Smooth muscle cell (in vitro differentiated cells): ENCODE results near the gene KCND3. TPM values are rescaled to one million over a fixed set of nuclear protein-coding genes. Genes with fewer than 3 reads are reported as not detected.

ENCODE experiments used
- DNase-seq: peaks from one replicate; lab custom pipeline; 2025; ENCODE audit not compliant: unreplicated experiment; lab: John Stamatoyannopoulos, UW
- H2AFZ ChIP-seq: fragments of 200-600 bp; sonication (generic); 2 replicates; pipeline ENCODE4 v1.6.0; 2016; ENCODE audit warnings: antibody characterized with exemption, low read depth, mild to moderate bottlenecking
- H3F3A ChIP-seq: fragments of 200-600 bp; sonication (generic); 2 replicates; pipeline ENCODE4 v1.6.0; 2017; ENCODE audit warnings: antibody characterized with exemption, low read depth
- H3K27ac ChIP-seq: fragments of 200-600 bp; sonication (generic); 2 replicates; pipeline ENCODE4 v1.5.1; 2016; ENCODE audit warnings: low read depth, mild to moderate bottlenecking
- H3K27me3 ChIP-seq: fragments of 200-600 bp; sonication (generic); 2 replicates; pipeline ENCODE4 v1.6.1; 2016; ENCODE audit warnings: low read depth, mild to moderate bottlenecking
- H3K36me3 ChIP-seq: fragments of 200-600 bp; sonication (generic); 2 replicates; pipeline ENCODE4 v1.5.1; 2016; ENCODE audit warnings: low read depth
- H3K4me1 ChIP-seq: fragments of 200-600 bp; sonication (generic); 2 replicates; pipeline ENCODE4 v1.5.1; 2016; ENCODE audit warnings: low read depth
- H3K4me2 ChIP-seq: fragments of 200-600 bp; sonication (generic); 2 replicates; pipeline ENCODE4 v1.6.0; 2016; ENCODE audit warnings: mild to moderate bottlenecking
- H3K4me3 ChIP-seq: fragments of 200-600 bp; sonication (generic); 2 replicates; pipeline ENCODE4 v1.5.1; 2016; ENCODE audit warnings: mild to moderate bottlenecking
- H3K79me2 ChIP-seq: fragments of 200-600 bp; sonication (generic); 2 replicates; pipeline ENCODE4 v1.6.0; 2016; ENCODE audit warnings: low read depth, mild to moderate bottlenecking
- H3K9ac ChIP-seq: fragments of 200-600 bp; sonication (generic); 2 replicates; pipeline ENCODE4 v1.6.0; 2016; ENCODE audit warnings: low read depth
- H3K9me3 ChIP-seq: fragments of 200-600 bp; sonication (generic); replicated peaks from 2 replicates; pipeline ENCODE4 v1.5.1; 2016; ENCODE audit warnings: low read depth
- H4K20me1 ChIP-seq: fragments of 200-600 bp; sonication (generic); 2 replicates; pipeline ENCODE4 v1.6.0; 2016; ENCODE audit warnings: low read depth
- WGBS: methylation state at CpG from one replicate; pipeline ENCODE4 v1.1.7; 2016; ENCODE audit warnings: low lambda C conversion rate; 5-methylcytosine and 5-hydroxymethylcytosine counted together
- polyA plus RNA-seq: library from polyadenylated mRNA; unstranded; fragments of >200 nt; fragmentation: Nextera tagmentation; extraction: Ambion mirVana; gene quantifications from 2 replicates; pipeline ENCODE4 v1.2.1, GENCODE V29; 2016
- total RNA-seq: library from RNA; depleted of rRNA; stranded (reverse); fragments of >200 nt; gene quantifications from 2 replicates; pipeline ENCODE4 v1.2.3, GENCODE V29; 2014
- TF ChIP-seq, protein P1 (sequence below): fragments of 200-600 bp; sonication (generic); IDR thresholded peaks from 2 replicates; pipeline ENCODE4 v1.5.1; 2017; ENCODE audit warnings: borderline replicate concordance, mild to moderate bottlenecking, antibody characterized with exemption; ENCODE audit not compliant: insufficient read depth, poor library complexity, severe bottlenecking

The KCND3 gene
- total and polyA plus RNA-seq, 2 experiments from 2014 or later = 0.97 to 2.2 TPM

DNA sequence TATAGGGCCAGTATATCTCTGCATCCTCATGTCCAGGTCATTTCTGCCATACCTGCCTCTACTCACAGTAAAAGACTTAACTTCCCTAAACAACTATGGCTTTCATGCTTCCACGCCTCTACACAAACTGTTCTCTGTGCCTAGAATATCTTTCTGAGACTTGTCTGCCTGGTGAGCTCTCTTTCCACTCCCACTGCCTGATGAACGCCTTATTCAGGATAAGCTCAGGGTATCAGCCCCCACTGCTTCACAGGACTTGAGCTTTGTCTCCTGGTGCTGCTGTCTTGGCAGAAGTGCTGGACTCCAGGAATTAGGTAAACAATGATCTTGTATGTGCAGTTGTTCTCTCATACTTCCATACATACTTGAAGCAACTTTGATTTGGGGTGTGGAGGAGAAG lies 238.6 kb downstream of the KCND3 start:
- Histone ChIP-seq H3K9me3 (no peaks in the 10 kb centered on the region), H3K9ac (no peak overlapping the region), H3K4me3 (no peak overlapping the region), H3K79me2 (no peaks in the 10 kb centered on the region), H3K36me3 (no peaks in the 10 kb centered on the region), H3K27me3 (no peaks in the 10 kb centered on the region), H3K27ac (no peak overlapping the region), H4K20me1 (no peaks in the 10 kb centered on the region), H2AFZ (no peak overlapping the region), H3K4me2 (no peak overlapping the region), H3K4me1 (peaks cover 10% of the 10 kb centered on the region), H3F3A (no peaks in the 10 kb centered on the region)
- no peak for DNase-seq
- TF ChIP-seq, protein P1, sequence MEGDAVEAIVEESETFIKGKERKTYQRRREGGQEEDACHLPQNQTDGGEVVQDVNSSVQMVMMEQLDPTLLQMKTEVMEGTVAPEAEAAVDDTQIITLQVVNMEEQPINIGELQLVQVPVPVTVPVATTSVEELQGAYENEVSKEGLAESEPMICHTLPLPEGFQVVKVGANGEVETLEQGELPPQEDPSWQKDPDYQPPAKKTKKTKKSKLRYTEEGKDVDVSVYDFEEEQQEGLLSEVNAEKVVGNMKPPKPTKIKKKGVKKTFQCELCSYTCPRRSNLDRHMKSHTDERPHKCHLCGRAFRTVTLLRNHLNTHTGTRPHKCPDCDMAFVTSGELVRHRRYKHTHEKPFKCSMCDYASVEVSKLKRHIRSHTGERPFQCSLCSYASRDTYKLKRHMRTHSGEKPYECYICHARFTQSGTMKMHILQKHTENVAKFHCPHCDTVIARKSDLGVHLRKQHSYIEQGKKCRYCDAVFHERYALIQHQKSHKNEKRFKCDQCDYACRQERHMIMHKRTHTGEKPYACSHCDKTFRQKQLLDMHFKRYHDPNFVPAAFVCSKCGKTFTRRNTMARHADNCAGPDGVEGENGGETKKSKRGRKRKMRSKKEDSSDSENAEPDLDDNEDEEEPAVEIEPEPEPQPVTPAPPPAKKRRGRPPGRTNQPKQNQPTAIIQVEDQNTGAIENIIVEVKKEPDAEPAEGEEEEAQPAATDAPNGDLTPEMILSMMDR = no peak
- WGBS = 95% methylated on average over 2 of the region's 2 CpGs

DNA sequence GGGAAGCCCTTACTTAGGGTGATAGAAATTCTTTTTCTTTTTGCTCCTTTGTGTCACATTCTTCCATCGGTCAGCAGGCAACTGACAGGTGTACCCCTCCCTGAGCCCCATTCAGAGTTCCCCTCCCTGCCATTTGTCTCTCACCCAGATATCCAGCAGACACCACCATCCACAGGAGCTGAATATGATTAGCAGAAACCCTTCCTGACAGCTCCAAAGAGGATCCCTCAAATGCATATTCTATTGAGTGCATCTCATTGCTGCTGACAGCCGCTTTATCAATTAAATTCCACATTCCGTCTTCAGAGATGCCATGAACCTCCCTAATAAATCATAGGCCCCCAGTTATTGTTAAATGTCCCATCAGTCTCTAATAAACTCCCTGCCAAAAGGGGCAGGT lies 239.8 kb downstream of the KCND3 start:
- 62% methylated on average over 3 of the region's 3 CpGs for WGBS

DNA sequence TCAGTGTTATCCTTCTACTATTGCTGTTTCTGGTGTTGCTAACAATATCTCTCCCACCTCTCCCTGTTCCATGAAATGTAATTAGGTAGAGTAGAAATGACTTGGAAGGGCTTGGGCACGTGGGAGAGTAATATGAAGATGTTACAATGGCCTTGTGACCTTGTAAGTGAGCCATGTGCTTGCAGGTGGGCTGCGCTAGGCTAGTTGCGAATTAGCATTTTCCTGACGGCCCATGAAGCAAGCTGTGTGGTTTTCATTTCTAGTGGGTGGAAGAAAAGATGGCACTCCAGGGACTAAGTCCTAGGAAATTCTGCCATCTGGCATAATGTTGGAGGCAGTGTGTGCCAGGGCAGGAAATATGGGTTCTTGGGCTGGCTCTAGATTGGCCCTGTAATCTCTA lies 241.5 kb downstream of the KCND3 start:
- Histone ChIP-seq H3K4me3 (no peak overlapping the region), H3K4me2 (no peak overlapping the region), H3K4me1 (peaks cover 10% of the 10 kb centered on the region), H3F3A (no peaks in the 10 kb centered on the region), H3K36me3 (no peaks in the 10 kb centered on the region), H3K9me3 (no peaks in the 10 kb centered on the region), H2AFZ (no peak overlapping the region), H3K79me2 (no peaks in the 10 kb centered on the region), H3K9ac (no peak overlapping the region), H3K27me3 (no peaks in the 10 kb centered on the region), H3K27ac (no peak overlapping the region), H4K20me1 (no peaks in the 10 kb centered on the region)
- no peak for DNase-seq
- WGBS = 95% methylated on average over 4 of the region's 4 CpGs
- TF ChIP-seq, protein P1 = no peak

More for the DNA sequence above, 239.8 kb downstream of the KCND3 start:
- no peak overlapping the region for H2AFZ ChIP-seq
- H3K79me2 ChIP-seq = no peaks in the 10 kb centered on the region
- TF ChIP-seq, protein P1 = no peak
- H3K4me2 ChIP-seq = no peak overlapping the region
- H3K36me3 ChIP-seq = no peaks in the 10 kb centered on the region
- H4K20me1 ChIP-seq = no peaks in the 10 kb centered on the region
- H3F3A ChIP-seq = no peaks in the 10 kb centered on the region
- H3K4me3 ChIP-seq = no peak overlapping the region
- no peaks in the 10 kb centered on the region for H3K27me3 ChIP-seq
- H3K9me3 ChIP-seq = no peaks in the 10 kb centered on the region
- no peak overlapping the region for H3K9ac ChIP-seq
- H3K27ac ChIP-seq = no peak overlapping the region
- no peak for DNase-seq
- peaks cover 10% of the 10 kb centered on the region for H3K4me1 ChIP-seq

DNA sequence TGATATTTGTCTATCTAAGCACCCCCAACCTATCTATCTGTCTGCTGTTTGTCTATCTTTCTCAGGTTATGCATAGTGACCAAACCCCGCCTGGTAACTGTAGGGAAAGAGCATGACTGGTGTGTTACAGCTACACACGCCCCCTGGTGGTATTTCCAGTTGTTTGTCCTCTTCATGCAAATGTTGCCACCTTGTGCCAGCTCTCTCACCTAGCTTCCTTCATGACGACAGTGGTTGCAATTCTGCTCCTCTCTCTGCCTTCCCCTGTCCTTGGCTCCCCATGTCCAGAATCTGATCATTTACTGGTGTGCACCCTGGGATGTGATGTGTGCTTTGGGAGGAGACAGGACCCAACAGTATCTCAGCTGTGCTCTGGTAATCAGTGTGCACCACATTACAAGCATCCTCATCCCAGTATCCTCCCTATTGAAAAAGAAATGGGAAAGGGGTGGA lies 242.2 kb downstream of the KCND3 start:
- H3F3A ChIP-seq = no peaks in the 10 kb centered on the region
- no peaks in the 10 kb centered on the region for H4K20me1 ChIP-seq
- 26% methylated on average over 3 of the region's 3 CpGs for WGBS
- no peak overlapping the region for H3K4me2 ChIP-seq
- no peak for DNase-seq
- no peak overlapping the region for H2AFZ ChIP-seq
- H3K4me1 ChIP-seq = peaks cover 10% of the 10 kb centered on the region
- H3K27me3 ChIP-seq = peaks cover under 1% of the 10 kb centered on the region
- TF ChIP-seq, protein P1 = peak; percentile 56
- no peaks in the 10 kb centered on the region for H3K36me3 ChIP-seq
- H3K9me3 ChIP-seq = no peaks in the 10 kb centered on the region
- H3K9ac ChIP-seq = no peak overlapping the region
- no peak overlapping the region for H3K27ac ChIP-seq
- H3K79me2 ChIP-seq = no peaks in the 10 kb centered on the region
- no peak overlapping the region for H3K4me3 ChIP-seq
